Caco-2 (cell line): ENCODE results near the gene AK9. TPM values are rescaled to one million over a fixed set of nuclear protein-coding genes. Genes with fewer than 3 reads are reported as not detected.
A peak's percentile ranks its signal among the peaks of the same experiment; 100 is the strongest.

ENCODE experiments used
- BruUV-seq: library from RNA; stranded (reverse); fragments of 400-500 nt; replicated peaks from 2 replicates; lab custom pipeline; 2021; lab: Mats Ljungman, UMichigan
- CTCF ChIA-PET: fragments of 300-600 bp; sonication (Branson Sonifier 250); formaldehyde crosslinking; loops from one replicate; lab custom pipeline; 2022; ENCODE audit warnings: antibody characterized with exemption; lab: Charles Lee
- POLR2A ChIA-PET: fragments of 300-600 bp; sonication (Branson Sonifier 250); formaldehyde crosslinking; loops from one replicate; lab custom pipeline; 2022; ENCODE audit warnings: antibody characterized with exemption; lab: Charles Lee
- DNase-seq, 2 experiments: peaks; one replicate each; pipeline versions ENCODE4 v3.0.0 to v3.0.0-alpha.2; 2020 to 2022
- H3K27me3 ChIP-seq: replicated peaks from 2 replicates; pipeline ENCODE4 v1.6.0; 2011; ENCODE audit warnings: low read length; ENCODE audit not compliant: control insufficient read depth, insufficient read depth
- H3K36me3 ChIP-seq: 2 replicates; pipeline ENCODE4 v1.5.1; 2011; ENCODE audit warnings: low read length; ENCODE audit not compliant: control insufficient read depth, insufficient read depth
- H3K4me1 ChIP-seq: fragments of 250-450 bp; sonication (Bioruptor Pico); 2 replicates; pipeline ENCODE4 v1.5.1; 2020; ENCODE audit warnings: mild to moderate bottlenecking
- H3K4me3 ChIP-seq: 2 replicates; pipeline ENCODE4 v1.5.1; 2011; ENCODE audit warnings: low read depth, mild to moderate bottlenecking, control low read depth, low read length
- H3K9me3 ChIP-seq: fragments of 250-450 bp; sonication (Bioruptor Pico); 2 replicates; pipeline ENCODE4 v1.5.1; 2020; ENCODE audit warnings: mild to moderate bottlenecking, moderate library complexity
- H3K27ac Mint-ChIP-seq: one replicate; pipeline ENCODE4 v1.8.0; 2022; ENCODE audit warnings: mixed read lengths; ENCODE audit not compliant: unreplicated experiment
- H3K27me3 Mint-ChIP-seq: one replicate; pipeline ENCODE4 v1.8.0; 2022; ENCODE audit warnings: mixed read lengths; ENCODE audit not compliant: insufficient read depth, unreplicated experiment
- H3K36me3 Mint-ChIP-seq: one replicate; pipeline ENCODE4 v1.8.0; 2022; ENCODE audit warnings: mild to moderate bottlenecking, mixed read lengths; ENCODE audit not compliant: insufficient read depth, unreplicated experiment
- H3K4me1 Mint-ChIP-seq: one replicate; pipeline ENCODE4 v1.8.0; 2022; ENCODE audit warnings: low read depth, mixed read lengths; ENCODE audit not compliant: unreplicated experiment
- H3K4me3 Mint-ChIP-seq: one replicate; pipeline ENCODE4 v1.8.0; 2022; ENCODE audit warnings: mild to moderate bottlenecking, moderate library complexity, mixed read lengths; ENCODE audit not compliant: unreplicated experiment
- H3K9me3 Mint-ChIP-seq: one replicate; pipeline ENCODE4 v1.8.0; 2022; ENCODE audit warnings: mixed read lengths; ENCODE audit not compliant: unreplicated experiment
- intact Hi-C: fragments of 100-400 bp; cut with micrococcal nuclease; formaldehyde crosslinking; loops from one replicate; pipeline ENCODE4 v1.10.0; 2022; ENCODE audit not compliant: unreplicated experiment
- total RNA-seq: library from RNA; stranded (reverse); gene quantifications from 2 replicates; pipeline ENCODE4 v1.2.3, GENCODE V29; 2022
- TF ChIP-seq, protein P1 (sequence below), 2 experiments: fragments of 200-600 bp in 1 of 2; IDR thresholded peaks; 1 replicate in 1 of 2; 2 replicates in 1 of 2; pipeline versions ENCODE4 v1.5.1 to v1.8.0; 2011 to 2022; ENCODE audit warnings: antibody characterized with exemption in 1 of 2, control low read depth in 1 of 2, inconsistent platforms in 1 of 2, low read depth in 1 of 2, low read length in 1 of 2, mild to moderate bottlenecking in 1 of 2, moderate library complexity in 1 of 2; ENCODE audit not compliant: insufficient read depth in 1 of 2, severe bottlenecking in 1 of 2, unreplicated experiment in 1 of 2

The AK9 gene
- total RNA-seq, 1 experiment from 2014 or later = 3.4 TPM

DNA sequence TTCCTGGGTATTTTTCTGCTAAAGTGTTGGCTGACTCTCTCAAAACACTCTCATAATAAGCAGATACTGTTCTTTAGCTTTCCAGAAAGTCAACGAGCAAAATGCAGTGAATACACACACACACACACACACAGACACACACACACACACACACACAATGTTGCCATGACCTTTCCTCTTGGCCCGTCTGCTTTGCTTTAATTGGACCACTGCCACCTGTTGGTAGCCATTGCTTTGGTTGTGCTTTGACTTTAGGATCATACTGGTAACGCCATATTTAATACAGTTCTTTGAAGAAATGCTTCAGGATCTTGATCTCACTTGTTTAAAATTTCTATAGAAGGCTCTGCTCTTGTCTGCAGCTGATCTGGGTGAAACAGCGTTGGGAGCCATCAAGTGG lies 4.5 kb upstream of the AK9 start:
- no peaks in the 10 kb centered on the region for H3K36me3 ChIP-seq
- CTCF ChIA-PET = interaction anchor here (0.7 kb wide), 1 partner anchor 99 kb away, joined by 4 read pairs; no protein-coding TSS in a partner anchor
- BruUV-seq = no TSS peak
- TF ChIP-seq, protein P1, sequence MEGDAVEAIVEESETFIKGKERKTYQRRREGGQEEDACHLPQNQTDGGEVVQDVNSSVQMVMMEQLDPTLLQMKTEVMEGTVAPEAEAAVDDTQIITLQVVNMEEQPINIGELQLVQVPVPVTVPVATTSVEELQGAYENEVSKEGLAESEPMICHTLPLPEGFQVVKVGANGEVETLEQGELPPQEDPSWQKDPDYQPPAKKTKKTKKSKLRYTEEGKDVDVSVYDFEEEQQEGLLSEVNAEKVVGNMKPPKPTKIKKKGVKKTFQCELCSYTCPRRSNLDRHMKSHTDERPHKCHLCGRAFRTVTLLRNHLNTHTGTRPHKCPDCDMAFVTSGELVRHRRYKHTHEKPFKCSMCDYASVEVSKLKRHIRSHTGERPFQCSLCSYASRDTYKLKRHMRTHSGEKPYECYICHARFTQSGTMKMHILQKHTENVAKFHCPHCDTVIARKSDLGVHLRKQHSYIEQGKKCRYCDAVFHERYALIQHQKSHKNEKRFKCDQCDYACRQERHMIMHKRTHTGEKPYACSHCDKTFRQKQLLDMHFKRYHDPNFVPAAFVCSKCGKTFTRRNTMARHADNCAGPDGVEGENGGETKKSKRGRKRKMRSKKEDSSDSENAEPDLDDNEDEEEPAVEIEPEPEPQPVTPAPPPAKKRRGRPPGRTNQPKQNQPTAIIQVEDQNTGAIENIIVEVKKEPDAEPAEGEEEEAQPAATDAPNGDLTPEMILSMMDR (IDR thresholded peaks at IDR 0.05; ENCODE audit: insufficient read depth in 1 of 2, low read depth in 1 of 2, low read length in 1 of 2, severe bottlenecking in 1 of 2, unreplicated experiment in 1 of 2) = peak in 1 of 2 experiments; percentile 35
- Mint-ChIP-seq H3K27ac (no peak overlapping the region), H3K36me3 (no peaks in the 10 kb centered on the region), H3K4me3 (no peak overlapping the region), H3K27me3 (no peaks in the 10 kb centered on the region), H3K9me3 (no peaks in the 10 kb centered on the region), H3K4me1 (no peaks in the 10 kb centered on the region)
- 0 out of 2 replicates have a peak, but pooled peaks cover 7% of the 10 kb centered on the region for H3K4me1 ChIP-seq
- DNase-seq = peak in 1 of 2 experiments; percentile 29
- intact Hi-C loops = no loop called here
- POLR2A ChIA-PET = no interaction called here
- H3K4me3 ChIP-seq = no peak overlapping the region
- H3K9me3 ChIP-seq = no peaks in the 10 kb centered on the region
- no peaks in the 10 kb centered on the region for H3K27me3 ChIP-seq

DNA sequence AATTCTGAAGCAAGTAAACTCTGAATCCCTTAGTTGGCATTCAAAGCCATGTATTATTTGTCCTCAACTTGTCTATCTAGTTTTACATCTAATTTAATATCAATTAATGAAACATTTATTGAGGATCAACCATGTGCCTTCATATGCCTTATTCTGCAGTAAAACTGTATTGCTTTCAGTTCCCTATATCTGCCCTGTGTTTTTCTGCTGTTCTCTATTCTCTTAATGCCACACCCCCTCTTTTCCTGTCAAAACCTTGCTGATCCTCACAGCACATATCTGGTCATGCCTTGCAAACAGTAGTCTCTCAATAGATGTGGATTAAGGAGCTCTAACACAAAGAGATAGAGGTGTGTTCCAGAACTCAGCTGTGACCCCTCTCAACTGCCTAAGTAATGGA lies 2.1 kb upstream of the AK9 start:
- Mint-ChIP-seq H3K4me1 (no peaks in the 10 kb centered on the region), H3K9me3 (no peaks in the 10 kb centered on the region), H3K27me3 (no peaks in the 10 kb centered on the region), H3K4me3 (no peak overlapping the region), H3K36me3 (no peaks in the 10 kb centered on the region), H3K27ac (no peak overlapping the region)
- H3K4me1 ChIP-seq = 0 out of 2 replicates have a peak, but pooled peaks cover 7% of the 10 kb centered on the region
- no peaks in the 10 kb centered on the region for H3K36me3 ChIP-seq
- no peaks in the 10 kb centered on the region for H3K9me3 ChIP-seq
- no peak overlapping the region for H3K4me3 ChIP-seq
- H3K27me3 ChIP-seq = no peaks in the 10 kb centered on the region
- ChIA-PET POLR2A (no interaction called here), CTCF (no interaction called here)
- BruUV-seq = no TSS peak
- DNase-seq = no peak
- TF ChIP-seq, protein P1 (IDR thresholded peaks at IDR 0.05; ENCODE audit: insufficient read depth in 1 of 2, low read depth in 1 of 2, low read length in 1 of 2, severe bottlenecking in 1 of 2, unreplicated experiment in 1 of 2) = no peak
- intact Hi-C loops = loop anchor here (5.0 kb wide), 1 partner anchor 96 kb away; no protein-coding TSS in a partner anchor

DNA sequence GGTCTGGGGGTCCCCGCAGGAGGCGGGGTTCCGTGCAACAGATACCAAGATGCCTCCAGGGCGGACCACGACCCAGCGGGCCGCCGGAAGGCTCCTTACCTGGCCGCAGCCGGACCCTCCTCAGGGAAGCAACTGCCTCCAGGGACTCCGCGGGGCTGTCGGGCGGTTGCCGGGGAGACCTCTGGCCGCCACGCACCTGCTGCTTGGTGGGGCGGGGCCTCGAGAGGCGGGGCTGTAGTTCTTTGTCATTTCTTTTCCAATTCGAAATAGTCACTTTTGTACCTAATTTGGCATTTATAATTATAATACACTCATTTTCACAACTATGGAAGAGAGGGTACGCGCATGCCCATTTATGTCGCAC lies 647 bp downstream of the AK9 start:
- Histone ChIP-seq H3K27me3 (no peaks in the 10 kb centered on the region), H3K4me1 (0 out of 2 replicates have a peak, but pooled peaks cover 7% of the 10 kb centered on the region), H3K4me3 (peak overlapping the region; percentile 77), H3K36me3 (no peaks in the 10 kb centered on the region), H3K9me3 (no peaks in the 10 kb centered on the region)
- TF ChIP-seq, protein P1 (IDR thresholded peaks at IDR 0.05; ENCODE audit: insufficient read depth in 1 of 2, low read depth in 1 of 2, low read length in 1 of 2, severe bottlenecking in 1 of 2, unreplicated experiment in 1 of 2) = no peak
- Mint-ChIP-seq H3K4me3 (peak overlapping the region; percentile 83), H3K27ac (peak overlapping the region; percentile 84), H3K9me3 (no peaks in the 10 kb centered on the region), H3K4me1 (no peaks in the 10 kb centered on the region), H3K36me3 (no peaks in the 10 kb centered on the region), H3K27me3 (no peaks in the 10 kb centered on the region)
- peak; percentile 61 to 80 for DNase-seq
- ChIA-PET CTCF (interaction anchor here (0.9 kb wide), 1 partner anchor 349 kb away, joined by 3 read pairs; no protein-coding TSS in a partner anchor), POLR2A (no interaction called here)
- intact Hi-C loops = loop anchor here (1.0 to 5.0 kb wide), 3 partner anchors 19 to 250 kb away; partner anchors contain the start of genes PPIL6 and SMPD2
- no TSS peak for BruUV-seq
